GM12874 (cell line): ENCODE results near the gene PIP4K2A.

Experiments used
- CTCF ChIP-seq: IDR thresholded peaks from 2 replicates; pipeline ENCODE4 v1.5.1; 2011; ENCODE audit warnings: low read depth, mild to moderate bottlenecking, control low read depth, low read length, moderate library complexity; ENCODE audit not compliant: insufficient read depth

PIP4K2A gene

GRCh38 chr10:22536620-22537019 lies 177.8 kb downstream of the PIP4K2A start:
- TF ChIP-seq CTCF, result no peak

- TF ChIP-seq CTCF, result no peak
Observed at GRCh38 chr10:22534849-22535604, 179.4 kb downstream of the PIP4K2A start.

- no peak for TF ChIP-seq CTCF
Observed at GRCh38 chr10:22531441-22531840, 182.9 kb downstream of the PIP4K2A start.

GRCh38 chr10:22531008-22531407 lies 183.4 kb downstream of the PIP4K2A start:
- no peak for TF ChIP-seq CTCF

GRCh38 chr10:22527520-22527919 lies 186.9 kb downstream of the PIP4K2A start:
- no peak for TF ChIP-seq CTCF

- TF ChIP-seq CTCF, result no peak
Observed at GRCh38 chr10:22518167-22518724, 196.1 kb downstream of the PIP4K2A start.

- no peak for TF ChIP-seq CTCF
Observed at GRCh38 chr10:22515009-22515408, 199.4 kb downstream of the PIP4K2A start.
